ENCODE data around the gene SF3B3.

The SF3B3 gene

GRCh38 chr16:70574595-70575271 lies 51.1 kb downstream of the SF3B3 start:
- no peak overlapping the region for H3K9ac ChIP-seq (ENCODE audit: insufficient read length)
- peaks cover 35% of the 10 kb centered on the region for H3K36me3 ChIP-seq (ENCODE audit: insufficient read depth, low read length)
- DNase-seq (ENCODE audit: low read depth, low spot score): no peak
- no peaks in the 10 kb centered on the region for H3K9me3 ChIP-seq (ENCODE audit: low read depth, low read length)
- H3K4me3 ChIP-seq: no peak overlapping the region
- TF ChIP-seq POLR2AphosphoS5 (IDR thresholded peaks at IDR 0.05; ENCODE audit: borderline replicate concordance, low read depth, low read length) (no peak), FOXP2 (optimal IDR thresholded peaks at IDR 0.05; ENCODE audit: control extremely low read depth, extremely low read length, insufficient read depth) (no peak), EZH2 (IDR thresholded peaks at IDR 0.05) (no peak)
- no peak overlapping the region for H3K27ac ChIP-seq

- H3K4me3 ChIP-seq: no peak overlapping the region
- peaks cover 31% of the 10 kb centered on the region for H3K36me3 ChIP-seq (ENCODE audit: insufficient read depth, low read length)
- no peak for DNase-seq (ENCODE audit: low read depth, low spot score)
- H3K27ac ChIP-seq: no peak overlapping the region
- H3K9ac ChIP-seq (ENCODE audit: insufficient read length): no peak overlapping the region
- H3K9me3 ChIP-seq (ENCODE audit: low read depth, low read length): no peaks in the 10 kb centered on the region
- TF ChIP-seq POLR2AphosphoS5 (IDR thresholded peaks at IDR 0.05; ENCODE audit: borderline replicate concordance, low read depth, low read length) (no peak), FOXP2 (optimal IDR thresholded peaks at IDR 0.05; ENCODE audit: control extremely low read depth, extremely low read length, insufficient read depth) (no peak), EZH2 (IDR thresholded peaks at IDR 0.05) (no peak)
Observed at GRCh38 chr16:70575376-70575775, 51.8 kb downstream of the SF3B3 start.

DNA sequence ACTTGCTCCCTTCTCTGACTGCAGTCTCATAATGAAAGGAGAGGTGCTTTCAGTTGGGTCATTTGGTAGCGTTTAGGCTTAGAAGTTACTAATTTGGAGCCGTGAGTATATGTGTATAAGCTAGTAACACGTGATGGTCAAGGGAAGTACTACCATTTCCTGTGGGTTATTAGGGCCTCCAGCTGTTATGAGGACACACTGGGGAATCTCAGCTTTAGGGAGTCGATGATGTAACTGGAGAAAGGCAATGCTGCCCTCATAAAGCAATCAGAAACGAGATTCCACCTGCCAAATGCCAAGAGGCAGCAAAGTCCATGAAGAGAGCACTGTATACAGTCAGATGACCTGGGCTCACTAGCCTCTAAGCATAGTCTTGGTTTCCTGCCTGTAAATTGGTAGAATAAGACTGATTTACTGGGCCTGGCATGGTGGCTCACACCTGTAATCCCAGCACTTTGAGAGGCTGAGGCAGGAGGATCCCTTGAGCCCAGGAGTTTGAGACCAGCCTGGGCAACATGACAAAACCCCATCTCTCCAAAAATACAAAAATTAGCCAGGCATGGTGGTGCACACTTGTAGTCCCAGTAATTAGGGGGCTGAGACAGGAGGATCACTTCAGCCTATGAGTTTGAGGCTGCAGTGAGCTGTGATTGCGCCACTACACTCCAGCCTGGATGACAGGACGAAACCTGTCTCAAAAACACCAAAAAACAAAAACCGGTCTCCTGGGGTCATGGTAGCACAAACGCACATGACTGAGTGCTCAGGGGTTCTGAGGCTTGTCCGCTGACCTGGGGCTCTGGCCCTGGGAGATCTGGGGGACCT lies 53.0 kb downstream of the SF3B3 start:
- no peak for TF ChIP-seq FOXP2 (optimal IDR thresholded peaks at IDR 0.05; ENCODE audit: control extremely low read depth, extremely low read length, insufficient read depth)
- TF ChIP-seq POLR2AphosphoS5 (IDR thresholded peaks at IDR 0.05; ENCODE audit: borderline replicate concordance, low read depth, low read length): peak; percentile 18
- Histone ChIP-seq H3K9ac (ENCODE audit: insufficient read length) (no peak overlapping the region), H3K36me3 (ENCODE audit: insufficient read depth, low read length) (peaks cover 19% of the 10 kb centered on the region), H3K9me3 (ENCODE audit: low read depth, low read length) (no peaks in the 10 kb centered on the region), H3K27ac (peak overlapping the region; percentile 60; the same call in 1 of the 2 replicates), H3K4me3 (no peak overlapping the region)
- no peak for DNase-seq (ENCODE audit: low read depth, low spot score)

DNA sequence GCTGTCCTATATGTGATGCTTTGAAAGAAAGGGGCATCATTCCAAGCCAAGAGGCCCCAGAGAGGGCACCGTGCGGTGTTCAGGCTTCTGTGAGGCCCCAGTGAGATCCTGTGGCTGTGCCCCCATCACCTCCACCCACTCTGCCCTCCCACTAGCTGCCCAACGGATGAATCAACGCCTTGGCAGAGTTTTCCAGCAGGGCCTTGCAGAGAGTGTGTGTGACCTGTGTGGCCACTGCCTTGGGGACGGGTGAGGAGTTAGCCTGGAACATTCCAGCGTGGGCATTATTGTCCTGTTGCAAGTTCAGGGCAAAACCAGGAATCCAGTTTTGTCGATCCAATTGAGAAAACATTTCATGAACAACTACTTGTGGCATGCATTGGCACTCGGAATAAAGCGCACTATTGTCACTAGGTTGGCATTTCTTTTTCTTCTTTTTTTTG lies 53.7 kb downstream of the SF3B3 start:
- TF ChIP-seq POLR2AphosphoS5 (IDR thresholded peaks at IDR 0.05; ENCODE audit: borderline replicate concordance, low read depth, low read length) (no peak), EZH2 (IDR thresholded peaks at IDR 0.05) (no peak), FOXP2 (optimal IDR thresholded peaks at IDR 0.05; ENCODE audit: control extremely low read depth, extremely low read length, insufficient read depth) (no peak)
- peaks cover 12% of the 10 kb centered on the region for H3K36me3 ChIP-seq (ENCODE audit: insufficient read depth, low read length)
- H3K9me3 ChIP-seq (ENCODE audit: low read depth, low read length): no peaks in the 10 kb centered on the region
- no peak for DNase-seq (ENCODE audit: low read depth, low spot score)
- H3K27ac ChIP-seq: no peak overlapping the region
- H3K9ac ChIP-seq (ENCODE audit: insufficient read length): no peak overlapping the region
- no peak overlapping the region for H3K4me3 ChIP-seq

- H3K27ac ChIP-seq: no peak overlapping the region
Observed at GRCh38 chr16:70578035-70578434, 54.4 kb downstream of the SF3B3 start.

GRCh38 chr16:70579248-70579647 lies 55.6 kb downstream of the SF3B3 start:
- TF ChIP-seq POLR2AphosphoS5 (IDR thresholded peaks at IDR 0.05; ENCODE audit: borderline replicate concordance, low read depth, low read length): no peak
- no peak for TF ChIP-seq EZH2 (IDR thresholded peaks at IDR 0.05)
- TF ChIP-seq FOXP2 (optimal IDR thresholded peaks at IDR 0.05; ENCODE audit: control extremely low read depth, extremely low read length, insufficient read depth): no peak
- Histone ChIP-seq H3K4me3 (no peak overlapping the region), H3K9ac (ENCODE audit: insufficient read length) (no peak overlapping the region), H3K9me3 (ENCODE audit: low read depth, low read length) (no peaks in the 10 kb centered on the region), H3K27ac (no peak overlapping the region), H3K36me3 (ENCODE audit: insufficient read depth, low read length) (no peaks in the 10 kb centered on the region)
- no peak for DNase-seq (ENCODE audit: low read depth, low spot score)

More at GRCh38 chr16:70578035-70578434, 54.4 kb downstream of the SF3B3 start:
- Histone ChIP-seq H3K4me3 (no peak overlapping the region), H3K9me3 (ENCODE audit: low read depth, low read length) (no peaks in the 10 kb centered on the region), H3K9ac (ENCODE audit: insufficient read length) (no peak overlapping the region), H3K36me3 (ENCODE audit: insufficient read depth, low read length) (peaks cover 5% of the 10 kb centered on the region; the same call in 1 of the 2 replicates)
- TF ChIP-seq FOXP2 (optimal IDR thresholded peaks at IDR 0.05; ENCODE audit: control extremely low read depth, extremely low read length, insufficient read depth): no peak
- no peak for TF ChIP-seq EZH2 (IDR thresholded peaks at IDR 0.05)
- TF ChIP-seq POLR2AphosphoS5 (IDR thresholded peaks at IDR 0.05; ENCODE audit: borderline replicate concordance, low read depth, low read length): no peak
- DNase-seq (ENCODE audit: low read depth, low spot score): no peak

GRCh38 chr16:70579648-70580630 lies 56.3 kb downstream of the SF3B3 start:
- H3K27ac ChIP-seq: no peak overlapping the region
- no peak overlapping the region for H3K4me3 ChIP-seq

More at GRCh38 chr16:70579648-70580630, 56.3 kb downstream of the SF3B3 start:
- Histone ChIP-seq H3K9me3 (ENCODE audit: low read depth, low read length) (no peaks in the 10 kb centered on the region), H3K36me3 (ENCODE audit: insufficient read depth, low read length) (no peaks in the 10 kb centered on the region), H3K9ac (ENCODE audit: insufficient read length) (no peak overlapping the region)
- DNase-seq (ENCODE audit: low read depth, low spot score): no peak
- TF ChIP-seq EZH2 (IDR thresholded peaks at IDR 0.05): no peak
- no peak for TF ChIP-seq FOXP2 (optimal IDR thresholded peaks at IDR 0.05; ENCODE audit: control extremely low read depth, extremely low read length, insufficient read depth)
- TF ChIP-seq POLR2AphosphoS5 (IDR thresholded peaks at IDR 0.05; ENCODE audit: borderline replicate concordance, low read depth, low read length): no peak
